ENCODE results near the gene RAPGEF3.

RAPGEF3 gene

GRCh38 chr12:47757364-47757839 lies 1.3 kb downstream of the RAPGEF3 start:
- DNase-seq (ENCODE audit: low read depth) = no peak

GRCh38 chr12:47755655-47756562 lies 2.8 kb downstream of the RAPGEF3 start:
- no peak for DNase-seq (ENCODE audit: low read depth)

GRCh38 chr12:47754881-47755280 lies 3.8 kb downstream of the RAPGEF3 start:
- DNase-seq (ENCODE audit: low read depth) = no peak

- DNase-seq (ENCODE audit: low read depth) = no peak
Measured at GRCh38 chr12:47754126-47754525, 4.6 kb downstream of the RAPGEF3 start.

GRCh38 chr12:47753021-47754001 lies 5.4 kb downstream of the RAPGEF3 start:
- no peak for DNase-seq (ENCODE audit: low read depth)

GRCh38 chr12:47752552-47752951 lies 6.1 kb downstream of the RAPGEF3 start:
- no peak for DNase-seq (ENCODE audit: low read depth)

- DNase-seq (ENCODE audit: low read depth) = no peak
Measured at GRCh38 chr12:47752121-47752520, 6.6 kb downstream of the RAPGEF3 start.

- DNase-seq (ENCODE audit: low read depth) = no peak
Measured at GRCh38 chr12:47751561-47751960, 7.1 kb downstream of the RAPGEF3 start.

- DNase-seq (ENCODE audit: low read depth) = no peak
Measured at GRCh38 chr12:47750916-47751470, 7.7 kb downstream of the RAPGEF3 start.

- DNase-seq (ENCODE audit: low read depth) = no peak
Measured at GRCh38 chr12:47750229-47750798, 8.4 kb downstream of the RAPGEF3 start.

- no peak for DNase-seq (ENCODE audit: low read depth)
Measured at GRCh38 chr12:47748899-47749298, 9.8 kb downstream of the RAPGEF3 start.

GRCh38 chr12:47748507-47748828 lies 10.2 kb downstream of the RAPGEF3 start:
- DNase-seq (ENCODE audit: low read depth) = no peak

- no peak for DNase-seq (ENCODE audit: low read depth)
Measured at GRCh38 chr12:47747596-47748506, 10.8 kb downstream of the RAPGEF3 start.

- DNase-seq (ENCODE audit: low read depth) = no peak
Measured at GRCh38 chr12:47747126-47747525, 11.6 kb downstream of the RAPGEF3 start.

GRCh38 chr12:47746523-47746922 lies 12.2 kb downstream of the RAPGEF3 start:
- DNase-seq (ENCODE audit: low read depth) = no peak

GRCh38 chr12:47746073-47746472 lies 12.6 kb downstream of the RAPGEF3 start:
- no peak for DNase-seq (ENCODE audit: low read depth)

- DNase-seq (ENCODE audit: low read depth) = no peak
Measured at GRCh38 chr12:47745485-47746041, 13.1 kb downstream of the RAPGEF3 start.

- no peak for DNase-seq (ENCODE audit: low read depth)
Measured at GRCh38 chr12:47744778-47745436, 13.8 kb downstream of the RAPGEF3 start.

- peak; percentile 32 for DNase-seq (ENCODE audit: low read depth)
Measured at GRCh38 chr12:47744005-47744651, 14.6 kb downstream of the RAPGEF3 start.

All from stimulated activated CD8-positive, alpha-beta memory T cell treated with anti-CD3 and anti-CD28 coated beads, Interleukin-15, amount 100 ng/mL, for 1 hour (primary cell).